GM12878 (cell line): Measurements from ENCODE around the gene GLS. TPM values are rescaled to one million over a fixed set of nuclear protein-coding genes. Genes with fewer than 3 reads are reported as not detected.

Experiments used
- ATAC-seq: fragments of 200-7000 bp; cut with Tn5 transposase; 3 replicates; pipeline ENCODE4 v1.9.1; 2020; ENCODE audit warnings: mild to moderate bottlenecking, moderate library complexity
- BruUV-seq: library from RNA; stranded (reverse); fragments of 400-500 nt; replicated peaks from 2 replicates; lab custom pipeline; 2021; lab: Mats Ljungman, UMichigan
- CTCF ChIA-PET: fragments of 300-600 bp; sonication (Branson Sonifier 250); formaldehyde crosslinking; extraction: SDS; loops from one replicate; lab custom pipeline; 2021; ENCODE audit warnings: inconsistent platforms; lab: Yijun Ruan, JAX
- POLR2A ChIA-PET: fragments of 350-600 bp; formaldehyde crosslinking; extraction: SDS; loops from one replicate; lab custom pipeline; 2021; ENCODE audit warnings: inconsistent platforms; lab: Charles Lee
- RAD21 ChIA-PET: fragments of 300-600 bp; sonication (Branson Sonifier 250); formaldehyde crosslinking; loops from one replicate; lab custom pipeline; 2023; ENCODE audit warnings: antibody characterized with exemption; ENCODE audit not compliant: unreplicated experiment; lab: Charles Lee
- SMC1A ChIA-PET: fragments of 300-600 bp; sonication (Branson Sonifier 250); formaldehyde crosslinking; loops from one replicate; lab custom pipeline; 2023; ENCODE audit not compliant: unreplicated experiment, uncharacterized antibody; lab: Charles Lee
- DNase-seq: peaks from one replicate; pipeline ENCODE4 v3.0.0-alpha.2; 2011; ENCODE audit warnings: low read depth, low spot score
- FAIRE-seq: peaks from 3 replicates; lab custom pipeline; 2011; peaks lifted over from hg19 to GRCh38; lab: Jason Lieb, UNC
- H2AFZ ChIP-seq: 2 replicates; pipeline ENCODE4 v1.6.0; 2011; ENCODE audit warnings: low read depth, low read length, control low read depth; ENCODE audit not compliant: control insufficient read depth
- H3K27ac ChIP-seq: 2 replicates; pipeline ENCODE4 v1.5.1; 2011; ENCODE audit warnings: control low read depth; ENCODE audit not compliant: control insufficient read depth, insufficient read depth
- H3K27me3 ChIP-seq, 2 experiments: replicated peaks in 1 of 2; 2 replicates each; pipeline versions ENCODE4 v1.6.0 to v1.6.1; 2011; ENCODE audit warnings: low read length in 1 of 2; ENCODE audit not compliant: control insufficient read depth in 2 of 2, insufficient read depth in 2 of 2
- H3K36me3 ChIP-seq, 2 experiments: 2 replicates each; pipeline ENCODE4 v1.5.1; 2011; ENCODE audit warnings: low read length in 1 of 2; ENCODE audit not compliant: control insufficient read depth in 2 of 2, insufficient read depth in 2 of 2
- H3K4me1 ChIP-seq: 2 replicates; pipeline ENCODE4 v1.6.1; 2011; ENCODE audit warnings: mild to moderate bottlenecking, low read length, moderate library complexity, mixed read lengths; ENCODE audit not compliant: control insufficient read depth, insufficient read depth
- H3K4me2 ChIP-seq: 2 replicates; pipeline ENCODE4 v1.6.0; 2011; ENCODE audit warnings: control low read depth; ENCODE audit not compliant: control insufficient read depth, insufficient read depth
- H3K4me3 ChIP-seq: fragments of 200-600 bp; sonication (generic); 2 replicates; pipeline ENCODE4 v1.5.1; 2016
- H3K79me2 ChIP-seq: 2 replicates; pipeline ENCODE4 v1.6.0; 2011; ENCODE audit warnings: low read length; ENCODE audit not compliant: control insufficient read depth, insufficient read depth
- H3K9ac ChIP-seq: 2 replicates; pipeline ENCODE4 v1.8.0; 2011; ENCODE audit warnings: low read length, control low read depth, mixed read lengths; ENCODE audit not compliant: control insufficient read depth, insufficient read depth
- H3K9me3 ChIP-seq: replicated peaks from 3 replicates; pipeline ENCODE4 v1.5.1; 2011; ENCODE audit warnings: mild to moderate bottlenecking, low read length; ENCODE audit not compliant: control insufficient read depth, insufficient read depth
- H4K20me1 ChIP-seq: 2 replicates; pipeline ENCODE4 v1.6.0; 2011; ENCODE audit not compliant: control insufficient read depth, insufficient read depth
- CUX1 ChIP-seq: IDR thresholded peaks from 2 replicates; pipeline ENCODE4 v1.6.1; 2012; ENCODE audit warnings: improper control_type of control experiment, low read depth, low read length; ENCODE audit not compliant: insufficient replicate concordance
- EP300 ChIP-seq, 2 experiments: fragments of 150-350 bp in 1 of 2; IDR thresholded peaks; 2 replicates each; pipeline ENCODE4 v1.6.1; 2011 to 2012; ENCODE audit warnings: low read depth in 2 of 2, low read length in 2 of 2, borderline replicate concordance in 1 of 2, improper control_type of control experiment in 1 of 2, inconsistent platforms in 1 of 2; ENCODE audit not compliant: control insufficient read depth in 1 of 2
- GABPA ChIP-seq: IDR thresholded peaks from 2 replicates; pipeline ENCODE4 v1.6.1; 2014; ENCODE audit warnings: antibody characterized with exemption, low read depth, mild to moderate bottlenecking, inconsistent platforms
- HDAC2 ChIP-seq: fragments of 200-600 bp; sonication (generic); IDR thresholded peaks from 2 replicates; pipeline ENCODE4 v1.6.1; 2017
- NKRF ChIP-seq: fragments of 450-650 bp; conservative IDR thresholded peaks from 2 replicates; pipeline ENCODE4 v1.6.1; 2017; ENCODE audit warnings: mild to moderate bottlenecking, moderate library complexity
- PML ChIP-seq: IDR thresholded peaks from 2 replicates; pipeline ENCODE4 v1.6.1; 2012; ENCODE audit warnings: low read length, inconsistent platforms
- SMC3 ChIP-seq: IDR thresholded peaks from 2 replicates; pipeline ENCODE4 v1.6.1; 2011; ENCODE audit warnings: low read length, improper control_type of control experiment, borderline replicate concordance
- SREBF1 ChIP-seq: IDR thresholded peaks from 2 replicates; pipeline ENCODE4 v1.6.1; 2012; ENCODE audit warnings: mild to moderate bottlenecking, low read length
- WGBS: methylation state at CpG from one replicate; pipeline ENCODE4 v1.1.6; 2016; ENCODE audit warnings: low lambda C conversion rate; ENCODE audit not compliant: insufficient replicate concordance, insufficient coverage; ENCODE audit errors: missing lambda C conversion rate; 5-methylcytosine and 5-hydroxymethylcytosine counted together
- in situ Hi-C: fragments of 300-500 bp; cut with MboI; formaldehyde crosslinking; loops from 9 replicates; pipeline ENCODE4 v1.14.3; 2018; ENCODE audit warnings: mixed read lengths
- intact Hi-C: fragments of 100-400 bp; cut with micrococcal nuclease; formaldehyde crosslinking; loops from one replicate; pipeline ENCODE4 v1.14.2; 2022; ENCODE audit not compliant: unreplicated experiment
- polyA plus RNA-seq, 11 experiments: library from polyadenylated mRNA; depleted of rRNA in 4 of 11; unstranded in 6 of 11; stranded (reverse) in 5 of 11; fragments of >200 nt; fragmentation: Nextera tagmentation in 4 of 11; fragmentation: Illumina TruSeq in 1 of 11; extraction: Ambion mirVana in 4 of 11; extraction: Trizol in 1 of 11; gene quantifications; 1 replicate in 1 of 11; 2 replicates in 10 of 11; pipeline versions ENCODE4 v1.2.1 to v1.2.3, GENCODE V29; 2011 to 2016; ENCODE audit warnings: inconsistent platforms in 2 of 11, missing spikeins in 2 of 11, low read depth in 1 of 11
- total RNA-seq, 4 experiments: library from RNA; depleted of rRNA in 3 of 4; stranded (reverse); fragments of >200 nt in 3 of 4; fragmentation: Illumina TruSeq in 1 of 4; extraction: Trizol in 1 of 4; gene quantifications; 2 replicates each; pipeline versions ENCODE4 v1.2.1 to v1.2.3, GENCODE V29; 2013 to 2021
- TF ChIP-seq, protein P1 (sequence below): fragments of 150-350 bp; IDR thresholded peaks from 2 replicates; pipeline ENCODE4 v1.6.1; 2016; ENCODE audit warnings: low read depth, low read length
- TF ChIP-seq, protein P2 (sequence below): fragments of 150-350 bp; IDR thresholded peaks from 2 replicates; pipeline ENCODE4 v1.6.1; 2014; ENCODE audit warnings: mild to moderate bottlenecking, low read depth, low read length

GLS gene
- total and polyA plus RNA-seq, 10 of the 15 experiments (the other 5 are each of a cell fraction or from before 2014, with no cell fraction given): 15.7 to 145 (median 70.8) TPM

GRCh38 chr2:190912726-190913125 lies 32.1 kb downstream of the GLS start:
- Histone ChIP-seq H3K27me3 (no peaks in the 10 kb centered on the region), H3K79me2 (no peaks in the 10 kb centered on the region; the same call in none of the 2 replicates), H3K36me3 (peaks cover 2 to 19% of the 10 kb centered on the region in 2 experiments; a peak in 3 of 4 replicates), H3K9me3 (no peaks in the 10 kb centered on the region), H3K4me3 (no peak overlapping the region), H3K4me1 (no peaks in the 10 kb centered on the region), H3K4me2 (no peak overlapping the region), H4K20me1 (no peaks in the 10 kb centered on the region), H2AFZ (no peak overlapping the region), H3K27ac (no peak overlapping the region), H3K9ac (no peak overlapping the region)
- no TSS peak for BruUV-seq
- TF ChIP-seq SMC3 (no peak), EP300 (IDR thresholded peaks at IDR 0.05; ENCODE audit: borderline replicate concordance in 1 of 2, control insufficient read depth in 1 of 2, low read depth in 2 of 2, low read length in 2 of 2) (no peak), CUX1 (no peak), HDAC2 (no peak), PML (no peak), GABPA (no peak), SREBF1 (no peak), NKRF (no peak)
- TF ChIP-seq, protein P1, sequence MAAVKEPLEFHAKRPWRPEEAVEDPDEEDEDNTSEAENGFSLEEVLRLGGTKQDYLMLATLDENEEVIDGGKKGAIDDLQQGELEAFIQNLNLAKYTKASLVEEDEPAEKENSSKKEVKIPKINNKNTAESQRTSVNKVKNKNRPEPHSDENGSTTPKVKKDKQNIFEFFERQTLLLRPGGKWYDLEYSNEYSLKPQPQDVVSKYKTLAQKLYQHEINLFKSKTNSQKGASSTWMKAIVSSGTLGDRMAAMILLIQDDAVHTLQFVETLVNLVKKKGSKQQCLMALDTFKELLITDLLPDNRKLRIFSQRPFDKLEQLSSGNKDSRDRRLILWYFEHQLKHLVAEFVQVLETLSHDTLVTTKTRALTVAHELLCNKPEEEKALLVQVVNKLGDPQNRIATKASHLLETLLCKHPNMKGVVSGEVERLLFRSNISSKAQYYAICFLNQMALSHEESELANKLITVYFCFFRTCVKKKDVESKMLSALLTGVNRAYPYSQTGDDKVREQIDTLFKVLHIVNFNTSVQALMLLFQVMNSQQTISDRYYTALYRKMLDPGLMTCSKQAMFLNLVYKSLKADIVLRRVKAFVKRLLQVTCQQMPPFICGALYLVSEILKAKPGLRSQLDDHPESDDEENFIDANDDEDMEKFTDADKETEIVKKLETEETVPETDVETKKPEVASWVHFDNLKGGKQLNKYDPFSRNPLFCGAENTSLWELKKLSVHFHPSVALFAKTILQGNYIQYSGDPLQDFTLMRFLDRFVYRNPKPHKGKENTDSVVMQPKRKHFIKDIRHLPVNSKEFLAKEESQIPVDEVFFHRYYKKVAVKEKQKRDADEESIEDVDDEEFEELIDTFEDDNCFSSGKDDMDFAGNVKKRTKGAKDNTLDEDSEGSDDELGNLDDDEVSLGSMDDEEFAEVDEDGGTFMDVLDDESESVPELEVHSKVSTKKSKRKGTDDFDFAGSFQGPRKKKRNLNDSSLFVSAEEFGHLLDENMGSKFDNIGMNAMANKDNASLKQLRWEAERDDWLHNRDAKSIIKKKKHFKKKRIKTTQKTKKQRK: no peak
- TF ChIP-seq, protein P2, sequence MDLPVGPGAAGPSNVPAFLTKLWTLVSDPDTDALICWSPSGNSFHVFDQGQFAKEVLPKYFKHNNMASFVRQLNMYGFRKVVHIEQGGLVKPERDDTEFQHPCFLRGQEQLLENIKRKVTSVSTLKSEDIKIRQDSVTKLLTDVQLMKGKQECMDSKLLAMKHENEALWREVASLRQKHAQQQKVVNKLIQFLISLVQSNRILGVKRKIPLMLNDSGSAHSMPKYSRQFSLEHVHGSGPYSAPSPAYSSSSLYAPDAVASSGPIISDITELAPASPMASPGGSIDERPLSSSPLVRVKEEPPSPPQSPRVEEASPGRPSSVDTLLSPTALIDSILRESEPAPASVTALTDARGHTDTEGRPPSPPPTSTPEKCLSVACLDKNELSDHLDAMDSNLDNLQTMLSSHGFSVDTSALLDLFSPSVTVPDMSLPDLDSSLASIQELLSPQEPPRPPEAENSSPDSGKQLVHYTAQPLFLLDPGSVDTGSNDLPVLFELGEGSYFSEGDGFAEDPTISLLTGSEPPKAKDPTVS: no peak
- ChIA-PET RAD21 (interaction anchor here (1.5 to 2.5 kb wide), 3 partner anchors 20 to 62 kb away, joined by 4 to 10 read pairs (median 10); no protein-coding TSS in a partner anchor), CTCF (interaction anchor here (1.1 to 1.8 kb wide), 3 partner anchors 24 to 62 kb away, joined by 4 to 11 read pairs (median 4); no protein-coding TSS in a partner anchor), POLR2A (interaction anchor here (1.1 kb wide), 1 partner anchor 30 kb away, joined by 3 read pairs; no protein-coding TSS in a partner anchor), SMC1A (interaction anchor here (0.9 to 2.6 kb wide), 6 partner anchors 15 to 62 kb away, joined by 3 to 13 read pairs (median 5); no protein-coding TSS in a partner anchor)
- in situ Hi-C loops: no loop called here
- FAIRE-seq (no peak), ATAC-seq (no peak), DNase-seq (no peak)
- over 99% methylated on average over 5 of the region's 5 CpGs for WGBS
- intact Hi-C loops: no loop called here
